RWPE2 (cell line): ENCODE measurements around the gene CCDC93.

Experiments used
- ATAC-seq: fragments of 200-7000 bp; cut with Tn5 transposase; 3 replicates; pipeline ENCODE4 v1.9.1; 2021; ENCODE audit warnings: low read depth
- DNase-seq: peaks from one replicate; pipeline ENCODE4 v3.0.0-alpha.2; 2020; ENCODE audit warnings: low spot score
- H3K27ac ChIP-seq: fragments of 450-650 bp; 2 replicates; pipeline ENCODE4 v1.5.1; 2017; ENCODE audit warnings: mild to moderate bottlenecking; ENCODE audit not compliant: poor library complexity, severe bottlenecking
- H3K27me3 ChIP-seq: fragments of 250-450 bp; sonication (Bioruptor Pico); 2 replicates; pipeline ENCODE4 v1.5.1; 2021; ENCODE audit warnings: mild to moderate bottlenecking, moderate library complexity; ENCODE audit not compliant: insufficient read depth, poor library complexity, severe bottlenecking
- H3K36me3 ChIP-seq: fragments of 250-450 bp; sonication (Bioruptor Pico); 2 replicates; pipeline ENCODE4 v1.5.1; 2020; ENCODE audit warnings: low read depth, mild to moderate bottlenecking, moderate library complexity
- H3K4me1 ChIP-seq: fragments of 250-450 bp; sonication (Bioruptor Pico); 2 replicates; pipeline ENCODE4 v1.5.1; 2021; ENCODE audit warnings: mild to moderate bottlenecking, moderate library complexity; ENCODE audit not compliant: insufficient read depth, poor library complexity, severe bottlenecking
- H3K4me3 ChIP-seq: fragments of 250-450 bp; sonication (Bioruptor Pico); 2 replicates; pipeline ENCODE4 v1.5.1; 2021; ENCODE audit warnings: mild to moderate bottlenecking, moderate library complexity; ENCODE audit not compliant: severe bottlenecking
- H3K9me3 ChIP-seq: fragments of 250-450 bp; sonication (Bioruptor Pico); 2 replicates; pipeline ENCODE4 v1.5.1; 2021; ENCODE audit warnings: mild to moderate bottlenecking, moderate library complexity; ENCODE audit not compliant: severe bottlenecking
- TF ChIP-seq, protein P1 (sequence below): fragments of 450-650 bp; IDR thresholded peaks from one replicate; pipeline ENCODE4 v1.5.1; 2017; ENCODE audit warnings: mild to moderate bottlenecking, moderate library complexity; ENCODE audit not compliant: poor library complexity, severe bottlenecking

Gene CCDC93

DNA sequence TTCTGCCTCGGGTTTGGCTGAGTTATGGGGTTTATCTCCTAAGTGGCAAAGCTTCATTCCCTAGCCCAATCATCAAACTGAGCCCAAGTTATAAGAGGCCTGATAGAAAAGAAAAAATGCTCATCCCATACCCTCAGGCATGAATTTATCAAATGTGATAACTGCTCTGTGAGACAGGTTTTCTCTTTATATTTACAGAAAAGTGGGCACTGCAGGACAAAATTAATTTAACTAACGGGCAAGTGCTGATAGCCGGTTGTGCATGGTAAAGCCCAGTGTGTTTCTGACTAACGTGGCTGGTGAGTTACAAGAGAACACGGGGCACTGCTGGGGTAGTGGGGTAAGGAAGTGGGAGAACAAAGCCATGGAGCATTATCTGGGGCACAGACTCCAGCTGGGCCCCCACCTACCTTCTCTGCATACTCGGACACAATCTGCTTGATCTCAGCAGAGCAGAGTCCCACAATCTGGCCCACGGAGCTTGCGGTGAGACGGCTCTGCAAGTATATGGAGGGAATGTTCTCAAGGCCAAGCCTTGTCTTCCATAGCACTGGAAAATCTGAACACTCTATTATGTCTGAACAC is 40.3 kb downstream of the CCDC93 start:
- Histone ChIP-seq H3K4me3 (no peak overlapping the region), H3K27me3 (no peaks in the 10 kb centered on the region), H3K36me3 (peaks cover 73% of the 10 kb centered on the region), H3K27ac (peak overlapping the region; percentile 65), H3K4me1 (peaks cover 13% of the 10 kb centered on the region), H3K9me3 (no peaks in the 10 kb centered on the region)
- TF ChIP-seq, protein P1, sequence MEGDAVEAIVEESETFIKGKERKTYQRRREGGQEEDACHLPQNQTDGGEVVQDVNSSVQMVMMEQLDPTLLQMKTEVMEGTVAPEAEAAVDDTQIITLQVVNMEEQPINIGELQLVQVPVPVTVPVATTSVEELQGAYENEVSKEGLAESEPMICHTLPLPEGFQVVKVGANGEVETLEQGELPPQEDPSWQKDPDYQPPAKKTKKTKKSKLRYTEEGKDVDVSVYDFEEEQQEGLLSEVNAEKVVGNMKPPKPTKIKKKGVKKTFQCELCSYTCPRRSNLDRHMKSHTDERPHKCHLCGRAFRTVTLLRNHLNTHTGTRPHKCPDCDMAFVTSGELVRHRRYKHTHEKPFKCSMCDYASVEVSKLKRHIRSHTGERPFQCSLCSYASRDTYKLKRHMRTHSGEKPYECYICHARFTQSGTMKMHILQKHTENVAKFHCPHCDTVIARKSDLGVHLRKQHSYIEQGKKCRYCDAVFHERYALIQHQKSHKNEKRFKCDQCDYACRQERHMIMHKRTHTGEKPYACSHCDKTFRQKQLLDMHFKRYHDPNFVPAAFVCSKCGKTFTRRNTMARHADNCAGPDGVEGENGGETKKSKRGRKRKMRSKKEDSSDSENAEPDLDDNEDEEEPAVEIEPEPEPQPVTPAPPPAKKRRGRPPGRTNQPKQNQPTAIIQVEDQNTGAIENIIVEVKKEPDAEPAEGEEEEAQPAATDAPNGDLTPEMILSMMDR = no peak
- ATAC-seq (no peak), DNase-seq (no peak)

DNA sequence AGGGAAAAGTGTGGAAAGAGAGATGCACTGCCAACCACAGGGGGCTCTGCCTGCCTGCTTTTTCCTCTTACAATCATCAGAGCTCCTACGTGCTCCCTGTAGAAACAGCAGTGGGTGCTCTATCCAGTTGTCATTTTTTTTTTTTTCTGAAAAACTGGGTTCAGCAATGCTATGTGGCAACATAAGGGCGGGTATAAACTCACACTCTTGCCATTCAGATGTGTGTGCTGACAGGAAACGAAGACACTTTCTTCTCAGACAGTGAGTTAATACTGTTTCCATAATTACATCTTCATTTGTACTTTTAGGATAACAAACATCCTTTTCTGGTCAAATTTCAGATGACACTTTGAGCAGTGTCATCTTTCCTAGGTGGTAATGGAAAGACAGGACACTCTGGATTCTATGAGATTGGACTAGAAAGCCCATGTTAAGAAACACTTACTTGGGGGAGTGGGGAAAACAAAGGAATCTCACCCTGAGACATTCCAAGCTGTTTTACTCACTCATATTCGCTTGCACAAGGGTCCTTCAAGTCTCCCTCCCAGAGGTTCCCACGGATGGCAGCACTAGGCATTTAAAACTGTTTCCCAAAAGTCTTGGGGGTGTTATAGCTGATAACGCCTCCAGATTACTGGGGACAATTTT is 41.3 kb downstream of the CCDC93 start:
- peaks cover 9% of the 10 kb centered on the region for H3K4me1 ChIP-seq
- peaks cover 73% of the 10 kb centered on the region for H3K36me3 ChIP-seq
- no peaks in the 10 kb centered on the region for H3K9me3 ChIP-seq
- H3K27me3 ChIP-seq = no peaks in the 10 kb centered on the region
- ATAC-seq = peak; percentile 85
- H3K27ac ChIP-seq = peak overlapping the region; percentile 65
- TF ChIP-seq, protein P1 = peak; percentile 14
- no peak overlapping the region for H3K4me3 ChIP-seq
- no peak for DNase-seq

DNA sequence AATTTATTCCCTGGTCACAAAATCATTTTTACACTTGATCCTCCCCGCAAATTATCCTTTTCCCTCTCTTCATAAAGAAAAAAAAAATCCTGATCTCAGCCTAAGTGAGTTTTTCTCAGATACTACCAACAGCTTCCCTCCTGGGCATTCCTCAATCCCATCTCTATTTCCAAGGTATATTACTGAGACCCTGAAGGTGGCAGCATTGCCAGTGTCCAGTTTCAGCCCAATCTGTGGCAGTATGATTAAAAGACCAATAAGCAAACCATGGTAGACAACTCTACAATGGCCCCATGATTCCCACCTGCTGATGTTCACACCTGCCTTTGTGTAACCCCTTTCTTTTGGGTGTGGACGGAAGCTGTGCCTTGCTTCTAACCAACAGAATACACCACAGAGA is 45.1 kb downstream of the CCDC93 start:
- Histone ChIP-seq H3K9me3 (no peaks in the 10 kb centered on the region), H3K27ac (no peak overlapping the region), H3K36me3 (peaks cover 78% of the 10 kb centered on the region), H3K4me1 (peaks cover 9% of the 10 kb centered on the region), H3K27me3 (no peaks in the 10 kb centered on the region), H3K4me3 (no peak overlapping the region)
- no peak for ATAC-seq
- no peak for DNase-seq
- TF ChIP-seq, protein P1 = peak; percentile 25

DNA sequence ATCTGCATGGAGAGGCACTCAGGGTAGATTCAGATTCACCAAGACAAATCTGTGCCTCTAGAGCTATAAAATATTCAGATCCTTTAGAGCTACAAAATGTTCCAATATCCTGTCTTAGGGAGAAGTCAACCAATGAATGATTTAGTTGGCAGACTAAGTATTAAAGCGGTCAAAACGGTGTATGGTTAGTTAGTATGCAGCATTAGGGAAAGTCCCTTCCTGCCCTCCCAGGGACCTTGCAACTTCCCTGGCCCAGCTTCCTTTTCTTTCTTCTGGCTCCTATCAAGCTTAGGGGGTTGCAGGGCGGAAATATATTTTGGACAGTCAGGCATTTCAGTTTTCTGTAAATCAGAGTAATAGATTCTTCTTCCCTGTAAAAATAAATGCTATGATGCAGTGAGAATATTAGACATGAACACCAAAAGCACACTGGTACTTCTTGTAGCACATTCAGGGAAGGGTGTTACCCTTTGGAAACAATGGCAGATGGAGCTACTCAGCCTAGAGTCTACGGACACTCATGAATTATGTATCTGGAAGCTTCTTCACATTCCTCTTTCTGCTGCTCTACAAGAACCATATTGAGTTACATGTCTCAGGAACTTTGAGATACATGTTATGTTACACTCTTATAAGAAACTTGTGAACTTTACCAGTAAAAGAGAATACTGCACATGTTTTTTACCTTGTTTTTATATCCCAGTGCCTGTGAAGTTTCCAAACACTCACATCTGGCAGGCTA is 45.7 kb downstream of the CCDC93 start:
- peaks cover 8% of the 10 kb centered on the region for H3K4me1 ChIP-seq
- peaks cover 80% of the 10 kb centered on the region for H3K36me3 ChIP-seq
- ATAC-seq (no peak), DNase-seq (no peak)
- H3K27me3 ChIP-seq = no peaks in the 10 kb centered on the region
- no peaks in the 10 kb centered on the region for H3K9me3 ChIP-seq
- TF ChIP-seq, protein P1 = no peak
- no peak overlapping the region for H3K4me3 ChIP-seq
- H3K27ac ChIP-seq = no peak overlapping the region
